Psoas muscle (tissue), 8 donors: ENCODE data around the gene IFITM1. TPM values are rescaled to one million over a fixed set of nuclear protein-coding genes. Genes with fewer than 3 reads are reported as not detected.

Experiments used
- ATAC-seq, 4 donors: fragments of 200-7000 bp; cut with Tn5 transposase; one replicate each; pipeline ENCODE4 v1.9.1; 2020; ENCODE audit warnings: moderate library complexity in 3 of 4, mild to moderate bottlenecking in 2 of 4
- DNase-seq, 2 donors: peaks; one replicate each; pipeline ENCODE4 v3.0.0-alpha.2; 2020
- H3K27ac ChIP-seq: fragments of 200-600 bp; one replicate; pipeline ENCODE4 v1.8.0; 2022
- H3K27me3 ChIP-seq, 3 donors: fragments of 200-600 bp in 1 of 3; one replicate each; pipeline versions ENCODE4 v1.6.1 to v1.8.0; 2013 to 2022; ENCODE audit warnings: low read length in 2 of 3, mild to moderate bottlenecking in 2 of 3, moderate library complexity in 1 of 3; ENCODE audit not compliant: insufficient read depth in 3 of 3
- H3K36me3 ChIP-seq, 2 donors: fragments of 200-600 bp in 1 of 2; one replicate each; pipeline versions ENCODE4 v1.6.1 to v1.8.0; 2013 to 2022; ENCODE audit warnings: low read depth in 1 of 2, mild to moderate bottlenecking in 1 of 2, moderate library complexity in 1 of 2; ENCODE audit not compliant: insufficient read depth in 1 of 2
- H3K4me1 ChIP-seq: fragments of 200-600 bp; one replicate; pipeline ENCODE4 v1.8.0; 2022
- H3K4me3 ChIP-seq: fragments of 200-600 bp; one replicate; pipeline ENCODE4 v1.8.0; 2022; ENCODE audit warnings: mild to moderate bottlenecking
- H3K9me3 ChIP-seq: fragments of 200-600 bp; one replicate; pipeline ENCODE4 v1.8.0; 2022
- CTCF ChIP-seq: fragments of 200-600 bp; IDR thresholded peaks from one replicate; pipeline ENCODE4 v1.8.0; 2022; ENCODE audit warnings: antibody characterized with exemption
- WGBS, 3 donors: extraction: QIAGEN DNeasy Blood & Tissue Kit; methylation state at CpG; one replicate each; pipeline versions ENCODE4 v1.1.6 to v1.1.7; 2013; 5-methylcytosine and 5-hydroxymethylcytosine counted together
- intact Hi-C, 2 donors: fragments of 100-400 bp; cut with DNase I; formaldehyde crosslinking; loops; one replicate each; pipeline versions ENCODE4 v1.11.0 to v1.14.2; 2022
- polyA plus RNA-seq, 3 donors: library from polyadenylated mRNA; stranded (reverse); fragments of 200-250 nt; gene quantifications; one replicate each; pipeline ENCODE4 v1.2.3, GENCODE V29; 2013
- total RNA-seq, 4 donors: library from RNA; stranded (reverse); fragmentation: NEBNext Ultra II Directional in 2 of 4; extraction: Animal tissue kit (Norgen Biotek cat#: 25700) in 2 of 4; gene quantifications; one replicate each; pipeline versions ENCODE4 v1.2.1 to v1.2.4, GENCODE V29; 2021 to 2023
- donor health status: healthy with polysubstance abuse.
- donor health status: DM: no; HTN: no; CAD: no; lungs with moderate emphysema.
- donor health status: Bipolar disorder and iron deficiency.
- donor health status: healthy.
- donor health status: DM: yes; HTN: yes; CAD: no.
- donor health status: DM: no; HTN: no; CAD: no.
- donor health status: DM: no; HTN: no; CAD: no.
- donor health status: DM: yes; HTN: yes; CAD: no.

IFITM1 gene
- total and polyA plus RNA-seq, 7 donors: 39.7 to 107 (median 69.7) TPM

GRCh38 chr11:288478-289397, 25.1 kb upstream of the IFITM1 start, which contains the start of gene PGGHG:
PGGHG (plus strand) TSS chr11:289126; CDS start chr11:289817, 691 bp downstream.
- peaks cover 0 to 42% (median 19%) of the 10 kb centered on the region in 3 donors for H3K27me3 ChIP-seq
- intact Hi-C loops: no loop called here

GRCh38 chr11:289398-289711, 24.5 kb upstream of the IFITM1 start:
- intact Hi-C loops: no loop called here
- no peak overlapping the region for H3K27ac ChIP-seq
- H3K27me3 ChIP-seq: peaks cover 0 to 37% (median 17%) of the 10 kb centered on the region in 3 donors
- H3K4me3 ChIP-seq: peak overlapping the region; percentile 72
- 12 to 46% (median 18%) methylated on average over 6 to 14 of the region's 14 CpGs for WGBS, 3 donors
- H3K36me3 ChIP-seq: no peaks in the 10 kb centered on the region
- H3K4me1 ChIP-seq: no peaks in the 10 kb centered on the region
- no peak for TF ChIP-seq CTCF
- peak in 1 of 2 donors; percentile 52 for DNase-seq
- ATAC-seq: peak in 1 of 4 donors; percentile 11
- H3K9me3 ChIP-seq: no peaks in the 10 kb centered on the region

More at GRCh38 chr11:288478-289397, 25.1 kb upstream of the IFITM1 start, which contains the start of gene PGGHG:
- ATAC-seq (peak; percentile 44 to 81 (median 56)), DNase-seq (peak; percentile 79 to 85)
- H3K4me1 ChIP-seq: no peaks in the 10 kb centered on the region
- no peak within 1 kb of the TSS for H3K27ac ChIP-seq
- no peak for TF ChIP-seq CTCF
- H3K9me3 ChIP-seq: no peaks in the 10 kb centered on the region
- WGBS, 3 donors: 0 to 2% (median 1%) methylated on average over 41 to 110 of the region's 112 CpGs
- H3K4me3 ChIP-seq: peak within 1 kb of the TSS; percentile 72
- no peaks in the 10 kb centered on the region for H3K36me3 ChIP-seq

DNA sequence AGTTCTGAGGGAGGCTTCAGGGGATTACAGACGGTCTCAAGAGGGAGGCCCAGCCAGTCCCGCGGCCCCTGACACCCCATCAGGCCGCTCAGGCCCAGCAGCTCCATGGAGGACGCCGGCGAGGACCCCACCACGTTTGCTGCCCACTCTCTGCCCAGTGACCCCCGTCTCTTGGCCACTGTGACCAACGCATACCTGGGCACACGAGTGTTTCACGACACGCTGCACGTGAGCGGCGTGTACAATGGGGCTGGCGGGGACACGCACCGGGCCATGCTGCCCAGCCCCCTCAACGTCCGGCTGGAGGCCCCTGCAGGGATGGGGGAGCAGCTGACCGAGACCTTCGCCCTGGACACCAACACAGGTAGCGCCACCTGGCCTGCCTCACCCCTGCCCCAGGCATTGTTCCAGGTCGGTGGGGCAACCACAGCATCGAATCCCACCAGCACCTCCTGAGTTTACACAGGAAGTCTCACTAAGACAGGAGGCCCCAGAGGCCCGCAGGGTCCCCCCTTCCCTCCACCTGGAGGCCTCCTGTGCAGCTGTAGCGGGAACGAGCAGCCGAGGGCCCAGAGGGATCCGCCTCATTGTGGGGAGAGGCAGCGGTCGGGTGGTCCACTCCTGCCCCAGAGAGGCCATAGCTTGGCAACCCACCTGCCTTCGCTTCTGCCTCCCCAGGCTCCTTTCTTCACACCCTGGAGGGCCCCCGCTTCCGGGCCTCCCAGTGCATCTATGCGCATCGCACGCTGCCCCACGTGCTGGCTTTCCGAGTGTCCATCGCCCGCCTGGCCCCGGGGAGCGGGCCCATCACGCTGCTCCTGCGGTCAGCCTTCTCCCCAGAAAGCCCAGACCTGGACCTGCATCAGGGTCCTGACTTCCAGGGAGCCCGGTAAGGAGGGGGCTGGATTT, 23.9 kb upstream of the IFITM1 start:
- Histone ChIP-seq H3K36me3 (no peaks in the 10 kb centered on the region), H3K9me3 (no peaks in the 10 kb centered on the region), H3K4me1 (no peaks in the 10 kb centered on the region), H3K4me3 (peak overlapping the region; percentile 72), H3K27ac (no peak overlapping the region), H3K27me3 (peaks cover 0 to 37% (median 17%) of the 10 kb centered on the region in 3 donors)
- TF ChIP-seq CTCF: no peak
- ATAC-seq: no peak
- intact Hi-C loops: no loop called here
- 84 to 89% (median 86%) methylated on average over 46 to 48 of the region's 48 CpGs for WGBS, 3 donors
- peak; percentile 12 to 56 for DNase-seq

- no peak for ATAC-seq
- Histone ChIP-seq H3K27ac (no peak overlapping the region), H3K4me1 (no peaks in the 10 kb centered on the region), H3K4me3 (no peak overlapping the region), H3K9me3 (no peaks in the 10 kb centered on the region), H3K27me3 (peaks cover 0 to 38% (median 13%) of the 10 kb centered on the region in 3 donors), H3K36me3 (no peaks in the 10 kb centered on the region)
- WGBS, 3 donors: 90 to 94% (median 92%) methylated on average over 12 to 13 of the region's 13 CpGs
- DNase-seq: peak; percentile 16 to 48
- intact Hi-C loops: no loop called here
- no peak for TF ChIP-seq CTCF
These were observed 23.1 kb upstream of the IFITM1 start for GRCh38 chr11:290621-291231.
